Parathyroid adenoma (tissue), 2 donors: ENCODE data around the gene ZNF417.
"Not testable (repeated sequence)": the region's sequence is repeated elsewhere in the genome, so short reads cannot be mapped to it uniquely, and the experiment has no call there.

Source experiments
- H2AFZ ChIP-seq: fragments of 300-600 bp; sonication (generic); one replicate; pipeline ENCODE4 v1.7.0; 2017; ENCODE audit warnings: antibody characterized with exemption, mild to moderate bottlenecking
- H3K27ac ChIP-seq: fragments of 300-600 bp; sonication (generic); one replicate; pipeline ENCODE4 v1.7.0; 2017
- H3K27me3 ChIP-seq: fragments of 300-600 bp; sonication (generic); one replicate; pipeline ENCODE4 v1.7.0; 2017; ENCODE audit warnings: low read length; ENCODE audit not compliant: control insufficient read depth, insufficient read depth
- H3K36me3 ChIP-seq: fragments of 300-600 bp; sonication (generic); one replicate; pipeline ENCODE4 v1.7.0; 2017; ENCODE audit warnings: low read length; ENCODE audit not compliant: control insufficient read depth, insufficient read depth
- H3K4me1 ChIP-seq: fragments of 300-600 bp; sonication (generic); one replicate; pipeline ENCODE4 v1.7.0; 2017; ENCODE audit warnings: control low read depth
- H3K4me2 ChIP-seq: fragments of 300-600 bp; sonication (generic); one replicate; pipeline ENCODE4 v1.7.0; 2017; ENCODE audit warnings: low read length
- H3K4me3 ChIP-seq: fragments of 300-600 bp; sonication (generic); one replicate; pipeline ENCODE4 v1.7.0; 2017; ENCODE audit warnings: low read depth, low read length
- H3K79me2 ChIP-seq: fragments of 300-600 bp; sonication (generic); one replicate; pipeline ENCODE4 v1.7.0; 2017; ENCODE audit warnings: control low read depth
- H3K9ac ChIP-seq: fragments of 300-600 bp; sonication (generic); one replicate; pipeline ENCODE4 v1.7.0; 2017; ENCODE audit warnings: mild to moderate bottlenecking
- H3K9me3 ChIP-seq: fragments of 300-600 bp; sonication (generic); one replicate; pipeline ENCODE4 v1.7.0; 2017; ENCODE audit warnings: low read length; ENCODE audit not compliant: control insufficient read depth
- CTCF ChIP-seq: fragments of 300-600 bp; sonication (generic); IDR thresholded peaks from one replicate; pipeline ENCODE4 v1.7.0; 2017; ENCODE audit warnings: antibody characterized with exemption, mild to moderate bottlenecking
- donor health status: primary hyperparathyroidism.

The ZNF417 gene

DNA sequence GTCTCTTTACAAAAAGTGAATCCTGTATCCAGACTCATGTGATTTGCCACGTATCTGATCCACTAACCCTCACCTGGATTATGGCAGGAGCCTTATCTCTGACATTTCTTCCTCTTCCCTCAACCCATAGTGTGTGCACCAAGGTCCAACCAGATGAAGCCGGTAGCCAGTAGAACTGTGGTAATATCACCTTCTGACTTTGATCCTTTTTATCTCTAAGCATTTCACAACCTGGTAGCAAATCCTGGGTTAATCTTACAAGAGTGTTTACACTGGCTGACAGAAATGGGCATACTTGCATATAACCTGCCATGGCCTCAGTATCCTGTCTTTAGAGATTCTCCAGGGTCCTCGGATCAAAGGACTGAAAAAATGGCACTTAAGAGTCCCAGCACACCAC, 1.9 kb downstream of the ZNF417 start:
- Histone ChIP-seq H3K36me3 (no peaks in the 10 kb centered on the region), H3K9me3 (no peaks in the 10 kb centered on the region), H3K27me3 (no peaks in the 10 kb centered on the region), H3K9ac (no peak overlapping the region), H3K4me1 (peaks cover 14% of the 10 kb centered on the region), H2AFZ (no peak overlapping the region), H3K27ac (no peak overlapping the region), H3K79me2 (peaks cover 22% of the 10 kb centered on the region), H3K4me2 (no peak overlapping the region), H3K4me3 (no peak overlapping the region)
- TF ChIP-seq CTCF: no peak

GRCh38 chr19:57907394-57907793, 9.0 kb downstream of the ZNF417 start:
- no peaks in the 10 kb centered on the region for H3K9me3 ChIP-seq

GRCh38 chr19:57905258-57905657, 11.1 kb downstream of the ZNF417 start:
- no peaks in the 10 kb centered on the region for H3K9me3 ChIP-seq
- no peak for TF ChIP-seq CTCF
- peaks cover 2% of the 10 kb centered on the region for H3K4me1 ChIP-seq
- no peak overlapping the region for H3K9ac ChIP-seq
- H3K27me3 ChIP-seq: no peaks in the 10 kb centered on the region
- no peaks in the 10 kb centered on the region for H3K36me3 ChIP-seq
- no peak overlapping the region for H3K27ac ChIP-seq
- no peak overlapping the region for H3K4me2 ChIP-seq
- H2AFZ ChIP-seq: no peak overlapping the region
- no peak overlapping the region for H3K4me3 ChIP-seq
- H3K79me2 ChIP-seq: no peaks in the 10 kb centered on the region

More at GRCh38 chr19:57907394-57907793, 9.0 kb downstream of the ZNF417 start:
- Histone ChIP-seq H3K9ac (no peak overlapping the region), H3K4me1 (peaks cover 2% of the 10 kb centered on the region), H3K27me3 (no peaks in the 10 kb centered on the region), H3K4me2 (no peak overlapping the region), H3K79me2 (no peaks in the 10 kb centered on the region), H3K27ac (no peak overlapping the region), H3K36me3 (no peaks in the 10 kb centered on the region), H2AFZ (no peak overlapping the region), H3K4me3 (no peak overlapping the region)
- TF ChIP-seq CTCF: no peak

- no peaks in the 10 kb centered on the region for H3K27me3 ChIP-seq
- no peak overlapping the region for H3K27ac ChIP-seq
- H3K36me3 ChIP-seq: no peaks in the 10 kb centered on the region
- no peak overlapping the region for H3K9ac ChIP-seq
- TF ChIP-seq CTCF: no peak
- no peak overlapping the region for H3K4me3 ChIP-seq
- H3K4me2 ChIP-seq: no peak overlapping the region
- H3K4me1 ChIP-seq: peaks cover 2% of the 10 kb centered on the region
- no peaks in the 10 kb centered on the region for H3K9me3 ChIP-seq
- peaks cover 4% of the 10 kb centered on the region for H3K79me2 ChIP-seq
- no peak overlapping the region for H2AFZ ChIP-seq
Observed at GRCh38 chr19:57903618-57904184, 12.7 kb downstream of the ZNF417 start.

DNA sequence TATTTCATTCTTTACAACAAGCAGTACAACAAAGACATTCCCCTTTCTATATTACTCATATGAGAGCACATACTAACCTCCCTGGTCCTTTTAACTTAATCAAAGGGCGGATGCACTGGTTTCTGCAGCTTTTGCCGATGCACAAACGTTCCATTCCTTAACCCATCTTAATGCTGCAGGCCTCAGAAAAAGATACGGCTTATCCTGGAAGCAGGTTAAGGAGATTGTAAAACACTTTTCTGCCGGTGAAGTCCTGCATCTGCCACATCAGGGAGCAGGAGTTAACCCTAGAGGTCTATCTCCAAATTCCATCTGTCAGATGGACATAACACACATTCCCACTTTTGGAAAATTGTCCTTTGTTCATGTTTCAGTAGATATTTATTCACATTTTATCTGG, 16.1 kb downstream of the ZNF417 start:
- Histone ChIP-seq H3K4me3 (no peak overlapping the region), H3K27me3 (no peaks in the 10 kb centered on the region), H3K36me3 (no peaks in the 10 kb centered on the region), H3K4me2 (no peak overlapping the region), H3K4me1 (peaks cover 2% of the 10 kb centered on the region), H2AFZ (no peak overlapping the region), H3K9ac (no peak overlapping the region), H3K79me2 (peaks cover 4% of the 10 kb centered on the region), H3K27ac (no peak overlapping the region), H3K9me3 (no peaks in the 10 kb centered on the region)
- no peak for TF ChIP-seq CTCF

- not testable (repeated sequence) for H3K4me3 ChIP-seq, H2AFZ ChIP-seq, H3K27me3 ChIP-seq, H3K4me1 ChIP-seq, H3K9me3 ChIP-seq, H3K9ac ChIP-seq, H3K4me2 ChIP-seq, H3K79me2 ChIP-seq, H3K27ac ChIP-seq, H3K36me3 ChIP-seq
Observed at GRCh38 chr19:57890706-57891105, 25.7 kb downstream of the ZNF417 start.
